Panc1 (cell line): ENCODE measurements around the gene BTBD17. TPM values are rescaled to one million over a fixed set of nuclear protein-coding genes. Genes with fewer than 3 reads are reported as not detected.

Experiments used
- ATAC-seq: fragments of 200-7000 bp; cut with Tn5 transposase; 2 replicates; pipeline ENCODE4 v1.9.1; 2020; ENCODE audit warnings: mild to moderate bottlenecking, moderate library complexity
- BruUV-seq: library from RNA; stranded (reverse); fragments of 400-500 nt; replicated peaks from 2 replicates; lab custom pipeline; 2021; lab: Mats Ljungman, UMichigan
- CTCF ChIA-PET: fragments of 300-600 bp; sonication (Branson Sonifier 250); formaldehyde crosslinking; loops from one replicate; lab custom pipeline; 2022; ENCODE audit warnings: antibody characterized with exemption; lab: Charles Lee
- POLR2A ChIA-PET: fragments of 300-600 bp; sonication (Branson Sonifier 250); formaldehyde crosslinking; loops from one replicate; lab custom pipeline; 2022; ENCODE audit warnings: antibody characterized with exemption; lab: Charles Lee
- DNase-seq: peaks from one replicate; pipeline ENCODE4 v3.0.0-alpha.2; 2010; ENCODE audit warnings: low read depth, low spot score
- H3K27ac ChIP-seq: 2 replicates; pipeline ENCODE4 v1.5.1; 2011; ENCODE audit warnings: mild to moderate bottlenecking, low read length, inconsistent platforms
- H3K27me3 ChIP-seq: fragments of 200-500 bp; sonication (Bioruptor generic); 2 replicates; pipeline ENCODE4 v1.6.0; 2014; ENCODE audit warnings: low read length, inconsistent platforms; ENCODE audit not compliant: control insufficient read depth, insufficient read depth
- H3K36me3 ChIP-seq: fragments of 200-500 bp; sonication (Bioruptor generic); 2 replicates; pipeline ENCODE4 v1.5.1; 2014; ENCODE audit warnings: inconsistent platforms, mild to moderate bottlenecking, low read length, moderate library complexity; ENCODE audit not compliant: control insufficient read depth, insufficient read depth
- H3K4me1 ChIP-seq: 2 replicates; pipeline ENCODE4 v1.5.1; 2011; ENCODE audit warnings: inconsistent platforms, mild to moderate bottlenecking, low read length, moderate library complexity; ENCODE audit not compliant: control insufficient read depth, insufficient read depth
- H3K4me3 ChIP-seq, 2 experiments: 2 replicates each; pipeline ENCODE4 v1.5.1; 2011 to 2012; ENCODE audit warnings: low read depth in 2 of 2, low read length in 2 of 2, mild to moderate bottlenecking in 2 of 2, inconsistent platforms in 1 of 2, moderate library complexity in 1 of 2
- H3K9me3 ChIP-seq: fragments of 200-500 bp; sonication (Bioruptor generic); 2 replicates; pipeline ENCODE4 v1.5.1; 2014; ENCODE audit warnings: low read depth, mild to moderate bottlenecking, inconsistent platforms, low read length, moderate library complexity; ENCODE audit not compliant: control insufficient read depth, insufficient read depth
- CTCF ChIP-seq: fragments of 450-650 bp; IDR thresholded peaks from 2 replicates; pipeline ENCODE4 v1.5.1; 2017; ENCODE audit warnings: mild to moderate bottlenecking
- POLR2AphosphoS5 ChIP-seq: IDR thresholded peaks from 2 replicates; pipeline ENCODE4 v1.6.1; 2012; ENCODE audit warnings: mild to moderate bottlenecking, low read depth, low read length, moderate library complexity
- SIN3A ChIP-seq: IDR thresholded peaks from 2 replicates; pipeline ENCODE4 v1.6.1; 2012; ENCODE audit warnings: low read depth, mild to moderate bottlenecking, low read length, moderate library complexity, borderline replicate concordance; ENCODE audit not compliant: insufficient read depth
- TCF7L2 ChIP-seq: IDR thresholded peaks from 2 replicates; pipeline ENCODE4 v1.6.1; 2011; ENCODE audit warnings: mild to moderate bottlenecking, low read depth, low read length, inconsistent platforms
- in situ Hi-C: cut with HindIII; loops from 2 replicates; pipeline ENCODE4 v1.10.0; 2016; ENCODE audit warnings: low sequenced_read_pairs, low pct_unique_long_range_greater_than_20kb
- intact Hi-C: fragments of 100-400 bp; cut with micrococcal nuclease; formaldehyde crosslinking; loops from one replicate; pipeline ENCODE4 v1.10.0; 2022; ENCODE audit not compliant: unreplicated experiment
- total RNA-seq: library from RNA; stranded (reverse); gene quantifications from one replicate; pipeline ENCODE4 v1.2.1, GENCODE V29; 2021; ENCODE audit not compliant: unreplicated experiment
- TF ChIP-seq, protein P1 (sequence below), 2 experiments: IDR thresholded peaks; 2 replicates each; pipeline ENCODE4 v1.6.1; 2011 to 2012; ENCODE audit warnings: low read depth in 2 of 2, control low read depth in 1 of 2, low read length in 1 of 2, mild to moderate bottlenecking in 1 of 2, moderate library complexity in 1 of 2; ENCODE audit not compliant: insufficient read depth in 1 of 2

Gene BTBD17
- total RNA-seq, 1 experiment from 2014 or later: not detected

- CTCF ChIA-PET: no interaction called here
- no peak overlapping the region for H3K4me3 ChIP-seq
- no peak overlapping the region for H3K27ac ChIP-seq
- intact Hi-C loops: no loop called here
- DNase-seq (no peak), ATAC-seq (no peak)
- no peaks in the 10 kb centered on the region; the same call in 1 of the 2 replicates for H3K4me1 ChIP-seq
- in situ Hi-C loops: no loop called here
- H3K27me3 ChIP-seq: peaks cover 5% of the 10 kb centered on the region
- no TSS peak for BruUV-seq
- H3K9me3 ChIP-seq: no peaks in the 10 kb centered on the region
- TF ChIP-seq CTCF: no peak
- no peak for TF ChIP-seq TCF7L2
- TF ChIP-seq POLR2AphosphoS5: no peak
- no peak for TF ChIP-seq SIN3A
- TF ChIP-seq, protein P1, sequence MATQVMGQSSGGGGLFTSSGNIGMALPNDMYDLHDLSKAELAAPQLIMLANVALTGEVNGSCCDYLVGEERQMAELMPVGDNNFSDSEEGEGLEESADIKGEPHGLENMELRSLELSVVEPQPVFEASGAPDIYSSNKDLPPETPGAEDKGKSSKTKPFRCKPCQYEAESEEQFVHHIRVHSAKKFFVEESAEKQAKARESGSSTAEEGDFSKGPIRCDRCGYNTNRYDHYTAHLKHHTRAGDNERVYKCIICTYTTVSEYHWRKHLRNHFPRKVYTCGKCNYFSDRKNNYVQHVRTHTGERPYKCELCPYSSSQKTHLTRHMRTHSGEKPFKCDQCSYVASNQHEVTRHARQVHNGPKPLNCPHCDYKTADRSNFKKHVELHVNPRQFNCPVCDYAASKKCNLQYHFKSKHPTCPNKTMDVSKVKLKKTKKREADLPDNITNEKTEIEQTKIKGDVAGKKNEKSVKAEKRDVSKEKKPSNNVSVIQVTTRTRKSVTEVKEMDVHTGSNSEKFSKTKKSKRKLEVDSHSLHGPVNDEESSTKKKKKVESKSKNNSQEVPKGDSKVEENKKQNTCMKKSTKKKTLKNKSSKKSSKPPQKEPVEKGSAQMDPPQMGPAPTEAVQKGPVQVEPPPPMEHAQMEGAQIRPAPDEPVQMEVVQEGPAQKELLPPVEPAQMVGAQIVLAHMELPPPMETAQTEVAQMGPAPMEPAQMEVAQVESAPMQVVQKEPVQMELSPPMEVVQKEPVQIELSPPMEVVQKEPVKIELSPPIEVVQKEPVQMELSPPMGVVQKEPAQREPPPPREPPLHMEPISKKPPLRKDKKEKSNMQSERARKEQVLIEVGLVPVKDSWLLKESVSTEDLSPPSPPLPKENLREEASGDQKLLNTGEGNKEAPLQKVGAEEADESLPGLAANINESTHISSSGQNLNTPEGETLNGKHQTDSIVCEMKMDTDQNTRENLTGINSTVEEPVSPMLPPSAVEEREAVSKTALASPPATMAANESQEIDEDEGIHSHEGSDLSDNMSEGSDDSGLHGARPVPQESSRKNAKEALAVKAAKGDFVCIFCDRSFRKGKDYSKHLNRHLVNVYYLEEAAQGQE (IDR thresholded peaks at IDR 0.05; ENCODE audit: insufficient read depth in 1 of 2, low read depth in 2 of 2, low read length in 1 of 2): no peak
- H3K36me3 ChIP-seq: no peaks in the 10 kb centered on the region
- POLR2A ChIA-PET: no interaction called here
Observed at GRCh38 chr17:74371653-74372147, 10.0 kb upstream of the BTBD17 start.

- DNase-seq (no peak), ATAC-seq (no peak)
- Histone ChIP-seq H3K4me1 (no peaks in the 10 kb centered on the region; the same call in 1 of the 2 replicates), H3K9me3 (no peaks in the 10 kb centered on the region), H3K4me3 (no peak overlapping the region), H3K27me3 (peaks cover 5% of the 10 kb centered on the region), H3K27ac (no peak overlapping the region), H3K36me3 (no peaks in the 10 kb centered on the region)
- TF ChIP-seq TCF7L2 (no peak), SIN3A (no peak), POLR2AphosphoS5 (no peak), CTCF (no peak)
- TF ChIP-seq, protein P1 (IDR thresholded peaks at IDR 0.05; ENCODE audit: insufficient read depth in 1 of 2, low read depth in 2 of 2, low read length in 1 of 2): no peak
- in situ Hi-C loops (no loop called here), intact Hi-C loops (loop anchor here (5.0 kb wide), 2 partner anchors 162 to 227 kb away; partner anchors contain the start of gene CD300LB)
- no TSS peak for BruUV-seq
- CTCF ChIA-PET: interaction anchor here (0.6 to 2.8 kb wide), 7 partner anchors 7 to 200 kb away, joined by 3 to 13 read pairs (median 4); no protein-coding TSS in a partner anchor
- POLR2A ChIA-PET: no interaction called here
Observed at GRCh38 chr17:74369665-74370490, 8.2 kb upstream of the BTBD17 start.
